Occipital lobe (tissue), 2 donors: ENCODE data around the gene FLNC. TPM values are rescaled to one million over a fixed set of nuclear protein-coding genes. Genes with fewer than 3 reads are reported as not detected.

ENCODE experiments used
- DNase-seq: peaks from one replicate; lab custom pipeline; 2025; lab: John Stamatoyannopoulos, UW
- total RNA-seq: library from RNA; depleted of rRNA; stranded (reverse); fragments of >200 nt; gene quantifications from one replicate; pipeline ENCODE4 v1.2.3, GENCODE V29; 2014

FLNC gene
- total RNA-seq, 1 donor from 2014 or later = 3.6 TPM

GRCh38 chr7:128831178-128831993, 1.2 kb downstream of the FLNC start:
- no peak for DNase-seq

- no peak for DNase-seq
These were observed 2.0 kb downstream of the FLNC start for GRCh38 chr7:128831994-128832879.

GRCh38 chr7:128832880-128833147, 2.6 kb downstream of the FLNC start:
- no peak for DNase-seq

GRCh38 chr7:128833148-128833945, 3.1 kb downstream of the FLNC start:
- peak; percentile 77 for DNase-seq

GRCh38 chr7:128833946-128834325, 3.7 kb downstream of the FLNC start:
- DNase-seq = no peak

GRCh38 chr7:128835231-128835751, 5.1 kb downstream of the FLNC start:
- DNase-seq = no peak

- DNase-seq = peak; percentile 32
These were observed 5.8 kb downstream of the FLNC start for GRCh38 chr7:128835790-128836641.

GRCh38 chr7:128836729-128837348, 6.6 kb downstream of the FLNC start:
- no peak for DNase-seq

- DNase-seq = no peak
These were observed 7.3 kb downstream of the FLNC start for GRCh38 chr7:128837521-128837921.

GRCh38 chr7:128838109-128838779, 8.0 kb downstream of the FLNC start:
- DNase-seq = no peak

GRCh38 chr7:128838981-128839731, 8.9 kb downstream of the FLNC start:
- no peak for DNase-seq

GRCh38 chr7:128839751-128840177, 9.6 kb downstream of the FLNC start:
- DNase-seq = no peak

- no peak for DNase-seq
These were observed 10.3 kb downstream of the FLNC start for GRCh38 chr7:128840326-128841170.

- no peak for DNase-seq
These were observed 11.0 kb downstream of the FLNC start for GRCh38 chr7:128841171-128841690.

- DNase-seq = no peak
These were observed 11.9 kb downstream of the FLNC start for GRCh38 chr7:128841921-128842673.

- DNase-seq = no peak
These were observed 12.8 kb downstream of the FLNC start for GRCh38 chr7:128842674-128843641.
